HG02678 (cell line): ENCODE data around the gene FADS1.
A peak's percentile ranks its signal among the peaks of the same experiment; 100 is the strongest.

Experiments
- ATAC-seq: cut with Tn5 transposase; IDR thresholded peaks from one replicate; pipeline ENCODE4 v1.9.1; 2021; ENCODE audit warnings: mild to moderate bottlenecking, moderate library complexity; ENCODE audit not compliant: unreplicated experiment

The FADS1 gene

GRCh38 chr11:61778357-61778886 is 38.4 kb downstream of the FADS1 start:
- no peak for ATAC-seq

GRCh38 chr11:61777234-61778090 is 39.3 kb downstream of the FADS1 start:
- no peak for ATAC-seq

GRCh38 chr11:61776561-61777075 is 40.2 kb downstream of the FADS1 start:
- ATAC-seq: peak; percentile 48

GRCh38 chr11:61775606-61776554 is 40.9 kb downstream of the FADS1 start:
- no peak for ATAC-seq

GRCh38 chr11:61775106-61775505 is 41.7 kb downstream of the FADS1 start:
- ATAC-seq: no peak

- ATAC-seq: no peak
Observed at GRCh38 chr11:61774411-61774810, 42.4 kb downstream of the FADS1 start.

GRCh38 chr11:61773809-61774208 is 43.0 kb downstream of the FADS1 start:
- no peak for ATAC-seq

GRCh38 chr11:61773356-61773755 is 43.4 kb downstream of the FADS1 start:
- no peak for ATAC-seq

GRCh38 chr11:61771985-61772455 is 44.8 kb downstream of the FADS1 start:
- no peak for ATAC-seq

GRCh38 chr11:61771195-61771894 is 45.5 kb downstream of the FADS1 start:
- no peak for ATAC-seq

GRCh38 chr11:61769946-61770683 is 46.7 kb downstream of the FADS1 start:
- ATAC-seq: no peak

- no peak for ATAC-seq
Observed at GRCh38 chr11:61769169-61769920, 47.5 kb downstream of the FADS1 start.

GRCh38 chr11:61768376-61769076 is 48.3 kb downstream of the FADS1 start:
- no peak for ATAC-seq

GRCh38 chr11:61766353-61766841 is 50.4 kb downstream of the FADS1 start:
- ATAC-seq: no peak

GRCh38 chr11:61765550-61766253 is 51.1 kb downstream of the FADS1 start:
- no peak for ATAC-seq

GRCh38 chr11:61764606-61765260 is 52.1 kb downstream of the FADS1 start:
- ATAC-seq: no peak

- ATAC-seq: no peak
Observed at GRCh38 chr11:61763930-61764605, 52.7 kb downstream of the FADS1 start.
